ENCODE measurements around the gene SMIM34.
"Not testable (repeated sequence)": the region's sequence is repeated elsewhere in the genome, so short reads cannot be mapped to it uniquely, and the experiment has no call there.

The SMIM34 gene, protein sequence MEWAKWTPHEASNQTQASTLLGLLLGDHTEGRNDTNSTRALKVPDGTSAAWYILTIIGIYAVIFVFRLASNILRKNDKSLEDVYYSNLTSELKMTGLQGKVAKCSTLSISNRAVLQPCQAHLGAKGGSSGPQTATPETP

GRCh38 chr21:34423805-34424204 is at the start of gene SMIM34:
SMIM34 (minus strand) TSS chr21:34423951; CDS start chr21:34423839, 112 bp downstream.
- TF ChIP-seq TEAD4 (IDR thresholded peaks at IDR 0.05) = not testable (repeated sequence)
- TF ChIP-seq, protein P1, sequence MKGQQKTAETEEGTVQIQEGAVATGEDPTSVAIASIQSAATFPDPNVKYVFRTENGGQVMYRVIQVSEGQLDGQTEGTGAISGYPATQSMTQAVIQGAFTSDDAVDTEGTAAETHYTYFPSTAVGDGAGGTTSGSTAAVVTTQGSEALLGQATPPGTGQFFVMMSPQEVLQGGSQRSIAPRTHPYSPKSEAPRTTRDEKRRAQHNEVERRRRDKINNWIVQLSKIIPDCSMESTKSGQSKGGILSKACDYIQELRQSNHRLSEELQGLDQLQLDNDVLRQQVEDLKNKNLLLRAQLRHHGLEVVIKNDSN (IDR thresholded peaks at IDR 0.05) = not testable (repeated sequence)
- TF ChIP-seq, protein P2, sequence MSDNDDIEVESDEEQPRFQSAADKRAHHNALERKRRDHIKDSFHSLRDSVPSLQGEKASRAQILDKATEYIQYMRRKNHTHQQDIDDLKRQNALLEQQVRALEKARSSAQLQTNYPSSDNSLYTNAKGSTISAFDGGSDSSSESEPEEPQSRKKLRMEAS (IDR thresholded peaks at IDR 0.05) = not testable (repeated sequence)

GRCh38 chr21:34374940-34375618 is 48.7 kb downstream of the SMIM34 start, which contains the start of gene SMIM11:
SMIM11 (plus strand) TSS chr21:34375507; CDS start chr21:34379505, 3,998 bp downstream.
- not testable (repeated sequence) for TF ChIP-seq NFIC (IDR thresholded peaks at IDR 0.05); FOXM1 (IDR thresholded peaks at IDR 0.05; ENCODE audit: borderline replicate concordance, low read depth); TAF1 (IDR thresholded peaks at IDR 0.05; ENCODE audit: low read depth)

GRCh38 chr21:34372321-34372720 is 51.4 kb downstream of the SMIM34 start:
- TF ChIP-seq, protein P2 (IDR thresholded peaks at IDR 0.05) = no peak
- TF ChIP-seq, protein P3, sequence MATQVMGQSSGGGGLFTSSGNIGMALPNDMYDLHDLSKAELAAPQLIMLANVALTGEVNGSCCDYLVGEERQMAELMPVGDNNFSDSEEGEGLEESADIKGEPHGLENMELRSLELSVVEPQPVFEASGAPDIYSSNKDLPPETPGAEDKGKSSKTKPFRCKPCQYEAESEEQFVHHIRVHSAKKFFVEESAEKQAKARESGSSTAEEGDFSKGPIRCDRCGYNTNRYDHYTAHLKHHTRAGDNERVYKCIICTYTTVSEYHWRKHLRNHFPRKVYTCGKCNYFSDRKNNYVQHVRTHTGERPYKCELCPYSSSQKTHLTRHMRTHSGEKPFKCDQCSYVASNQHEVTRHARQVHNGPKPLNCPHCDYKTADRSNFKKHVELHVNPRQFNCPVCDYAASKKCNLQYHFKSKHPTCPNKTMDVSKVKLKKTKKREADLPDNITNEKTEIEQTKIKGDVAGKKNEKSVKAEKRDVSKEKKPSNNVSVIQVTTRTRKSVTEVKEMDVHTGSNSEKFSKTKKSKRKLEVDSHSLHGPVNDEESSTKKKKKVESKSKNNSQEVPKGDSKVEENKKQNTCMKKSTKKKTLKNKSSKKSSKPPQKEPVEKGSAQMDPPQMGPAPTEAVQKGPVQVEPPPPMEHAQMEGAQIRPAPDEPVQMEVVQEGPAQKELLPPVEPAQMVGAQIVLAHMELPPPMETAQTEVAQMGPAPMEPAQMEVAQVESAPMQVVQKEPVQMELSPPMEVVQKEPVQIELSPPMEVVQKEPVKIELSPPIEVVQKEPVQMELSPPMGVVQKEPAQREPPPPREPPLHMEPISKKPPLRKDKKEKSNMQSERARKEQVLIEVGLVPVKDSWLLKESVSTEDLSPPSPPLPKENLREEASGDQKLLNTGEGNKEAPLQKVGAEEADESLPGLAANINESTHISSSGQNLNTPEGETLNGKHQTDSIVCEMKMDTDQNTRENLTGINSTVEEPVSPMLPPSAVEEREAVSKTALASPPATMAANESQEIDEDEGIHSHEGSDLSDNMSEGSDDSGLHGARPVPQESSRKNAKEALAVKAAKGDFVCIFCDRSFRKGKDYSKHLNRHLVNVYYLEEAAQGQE (IDR thresholded peaks at IDR 0.05; ENCODE audit: low read depth) = no peak
- TF ChIP-seq TCF12 (IDR thresholded peaks at IDR 0.05; ENCODE audit: low read depth) (no peak), EGR1 (IDR thresholded peaks at IDR 0.05) (no peak), TAF1 (IDR thresholded peaks at IDR 0.05; ENCODE audit: low read depth) (no peak), ZBTB7A (IDR thresholded peaks at IDR 0.05; ENCODE audit: low read depth) (no peak), EP300 (IDR thresholded peaks at IDR 0.05; ENCODE audit: borderline replicate concordance) (no peak), FOXM1 (IDR thresholded peaks at IDR 0.05; ENCODE audit: borderline replicate concordance, low read depth) (no peak), TEAD4 (IDR thresholded peaks at IDR 0.05) (no peak), NFIC (IDR thresholded peaks at IDR 0.05) (no peak), RAD21 (IDR thresholded peaks at IDR 0.05; ENCODE audit: low read depth) (no peak), YY1 (IDR thresholded peaks at IDR 0.05; ENCODE audit: low read depth) (no peak), CREB1 (IDR thresholded peaks at IDR 0.05; ENCODE audit: low read depth) (no peak), CEBPB (IDR thresholded peaks at IDR 0.05) (no peak)
- TF ChIP-seq, protein P1 (IDR thresholded peaks at IDR 0.05) = no peak

- TF ChIP-seq CEBPB (IDR thresholded peaks at IDR 0.05) = no peak
- no peak for TF ChIP-seq TAF1 (IDR thresholded peaks at IDR 0.05; ENCODE audit: low read depth)
- TF ChIP-seq, protein P1 (IDR thresholded peaks at IDR 0.05) = no peak
- TF ChIP-seq, protein P2 (IDR thresholded peaks at IDR 0.05) = no peak
- TF ChIP-seq RAD21 (IDR thresholded peaks at IDR 0.05; ENCODE audit: low read depth) = no peak
- TF ChIP-seq, protein P3 (IDR thresholded peaks at IDR 0.05; ENCODE audit: low read depth) = no peak
- no peak for TF ChIP-seq TCF12 (IDR thresholded peaks at IDR 0.05; ENCODE audit: low read depth)
- no peak for TF ChIP-seq FOXM1 (IDR thresholded peaks at IDR 0.05; ENCODE audit: borderline replicate concordance, low read depth)
- TF ChIP-seq YY1 (IDR thresholded peaks at IDR 0.05; ENCODE audit: low read depth) = no peak
- no peak for TF ChIP-seq CREB1 (IDR thresholded peaks at IDR 0.05; ENCODE audit: low read depth)
- no peak for TF ChIP-seq NFIC (IDR thresholded peaks at IDR 0.05)
- TF ChIP-seq ZBTB7A (IDR thresholded peaks at IDR 0.05; ENCODE audit: low read depth) = no peak
Observed at GRCh38 chr21:34369741-34370140, 54.0 kb downstream of the SMIM34 start.

Data from Ishikawa (cell line).